Ishikawa (cell line): ENCODE measurements around the gene CEP126.

Source experiments
- CEBPB ChIP-seq: IDR thresholded peaks from 2 replicates; pipeline ENCODE4 v1.6.1; 2012
- RAD21 ChIP-seq: IDR thresholded peaks from 2 replicates; pipeline ENCODE4 v1.6.1; 2012; ENCODE audit warnings: low read depth
- TAF1 ChIP-seq: IDR thresholded peaks from 2 replicates; pipeline ENCODE4 v1.6.1; 2012; ENCODE audit warnings: low read depth, mild to moderate bottlenecking
- ZBTB7A ChIP-seq: IDR thresholded peaks from 2 replicates; pipeline ENCODE4 v1.6.1; 2012; ENCODE audit warnings: low read depth
- TF ChIP-seq, protein P1 (sequence below): IDR thresholded peaks from 2 replicates; pipeline ENCODE4 v1.6.1; 2012

DNA sequence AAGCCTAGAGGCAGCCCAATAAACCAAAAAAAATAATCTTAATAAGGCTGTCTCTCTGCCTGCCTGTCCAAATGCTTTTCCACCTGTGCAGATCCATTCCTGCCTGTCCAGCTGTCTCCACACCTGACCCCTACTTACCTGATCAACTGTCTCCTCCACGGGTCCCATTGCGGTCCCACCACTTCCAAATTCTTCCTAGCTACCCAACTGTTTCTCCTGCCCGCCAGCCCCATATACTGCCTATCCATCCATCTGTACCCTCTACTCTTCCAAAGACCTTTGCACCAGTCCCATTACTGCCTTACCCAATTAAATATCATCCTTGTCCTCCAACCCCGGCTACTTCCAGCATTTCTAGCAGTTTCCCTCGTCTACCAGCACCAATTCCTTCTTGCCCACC lies 40.9 kb downstream of the CEP126 start:
- no peak for TF ChIP-seq TAF1
- TF ChIP-seq, protein P1, sequence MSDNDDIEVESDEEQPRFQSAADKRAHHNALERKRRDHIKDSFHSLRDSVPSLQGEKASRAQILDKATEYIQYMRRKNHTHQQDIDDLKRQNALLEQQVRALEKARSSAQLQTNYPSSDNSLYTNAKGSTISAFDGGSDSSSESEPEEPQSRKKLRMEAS: no peak
- no peak for TF ChIP-seq ZBTB7A
- no peak for TF ChIP-seq CEBPB
- TF ChIP-seq RAD21: no peak
